ENCODE data around the gene TM9SF1. TPM values are rescaled to one million over a fixed set of nuclear protein-coding genes. Genes with fewer than 3 reads are reported as not detected.

The TM9SF1 gene
- total and polyA plus RNA-seq, 2 experiments from 2014 or later: 12.6 to 27.5 TPM

DNA sequence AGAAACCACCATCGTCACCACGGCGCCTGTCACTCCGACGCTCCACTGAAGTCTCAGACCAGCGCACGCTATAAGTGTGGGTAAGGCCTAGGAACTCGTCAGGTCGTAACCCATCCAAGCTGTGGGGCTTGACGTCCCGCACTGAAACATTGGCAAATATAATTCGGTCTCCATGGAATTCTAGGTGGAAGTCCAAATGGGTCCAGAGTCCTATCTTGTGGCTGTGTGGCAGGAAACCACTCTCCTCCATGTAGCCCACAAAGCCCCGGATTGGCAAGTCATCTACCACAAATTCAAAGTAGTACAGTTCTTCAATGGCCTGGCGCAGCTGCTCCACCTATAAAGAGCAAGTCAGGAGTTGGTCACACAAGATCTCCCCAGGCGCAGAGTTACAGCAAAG, 2.3 kb downstream of the TM9SF1 start:
- Histone ChIP-seq H3K4me2 (no peak overlapping the region), H3K9me2 (ENCODE audit: insufficient read depth) (no peaks in the 10 kb centered on the region), H3F3A (replicated peaks; ENCODE audit: low read depth) (peaks cover 18% of the 10 kb centered on the region), H4K20me1 (replicated peaks; ENCODE audit: insufficient read depth) (0 out of 2 replicates have a peak, but pooled peaks cover under 1% of the 10 kb centered on the region), H3K79me2 (replicated peaks; ENCODE audit: insufficient read depth) (peaks cover 3% of the 10 kb centered on the region; the same call in 1 of the 2 replicates), H2AFZ (no peak overlapping the region), H3K36me3 (ENCODE audit: insufficient read depth) (no peaks in the 10 kb centered on the region), H3K4me3 (no peak overlapping the region), H3K4me1 (ENCODE audit: insufficient read depth) (peaks cover 13% of the 10 kb centered on the region), H3K27me3 (ENCODE audit: insufficient read depth) (no peaks in the 10 kb centered on the region), H3K27ac (ENCODE audit: low read depth) (no peak overlapping the region)
- Mint-ChIP-seq H3K36me3 (ENCODE audit: low read depth) (peaks cover 43% of the 10 kb centered on the region), H3K4me3 (no peak overlapping the region; the same call in 2 of the 3 replicates), H3K4me1 (peaks cover 26% of the 10 kb centered on the region), H3K9me3 (no peaks in the 10 kb centered on the region; the same call in 2 of the 3 replicates), H3K27me3 (ENCODE audit: insufficient read depth, low read depth, poor library complexity) (peaks cover 16% of the 10 kb centered on the region), H3K27ac (no peak overlapping the region)
- ATAC-seq (no peak), DNase-seq (ENCODE audit: low spot score) (no peak)
- TF ChIP-seq, protein P1, sequence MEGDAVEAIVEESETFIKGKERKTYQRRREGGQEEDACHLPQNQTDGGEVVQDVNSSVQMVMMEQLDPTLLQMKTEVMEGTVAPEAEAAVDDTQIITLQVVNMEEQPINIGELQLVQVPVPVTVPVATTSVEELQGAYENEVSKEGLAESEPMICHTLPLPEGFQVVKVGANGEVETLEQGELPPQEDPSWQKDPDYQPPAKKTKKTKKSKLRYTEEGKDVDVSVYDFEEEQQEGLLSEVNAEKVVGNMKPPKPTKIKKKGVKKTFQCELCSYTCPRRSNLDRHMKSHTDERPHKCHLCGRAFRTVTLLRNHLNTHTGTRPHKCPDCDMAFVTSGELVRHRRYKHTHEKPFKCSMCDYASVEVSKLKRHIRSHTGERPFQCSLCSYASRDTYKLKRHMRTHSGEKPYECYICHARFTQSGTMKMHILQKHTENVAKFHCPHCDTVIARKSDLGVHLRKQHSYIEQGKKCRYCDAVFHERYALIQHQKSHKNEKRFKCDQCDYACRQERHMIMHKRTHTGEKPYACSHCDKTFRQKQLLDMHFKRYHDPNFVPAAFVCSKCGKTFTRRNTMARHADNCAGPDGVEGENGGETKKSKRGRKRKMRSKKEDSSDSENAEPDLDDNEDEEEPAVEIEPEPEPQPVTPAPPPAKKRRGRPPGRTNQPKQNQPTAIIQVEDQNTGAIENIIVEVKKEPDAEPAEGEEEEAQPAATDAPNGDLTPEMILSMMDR (conservative IDR thresholded peaks at IDR 0.05; ENCODE audit: low read depth in 2 of 2): no peak
- TF ChIP-seq NANOG (IDR thresholded peaks at IDR 0.05; ENCODE audit: borderline replicate concordance) (no peak), POLR2AphosphoS5 (IDR thresholded peaks at IDR 0.05; ENCODE audit: low read depth) (no peak), EZH2 (IDR thresholded peaks at IDR 0.05; ENCODE audit: low read depth, unreplicated experiment) (no peak), STAT1 (IDR thresholded peaks at IDR 0.05; ENCODE audit: unreplicated experiment) (no peak), ZNF331 (CRISPR knock-in tag; IDR thresholded peaks at IDR 0.05; ENCODE audit: low read depth) (no peak), ETS1 (IDR thresholded peaks at IDR 0.05) (no peak), EZH2phosphoT487 (IDR thresholded peaks at IDR 0.05; ENCODE audit: unreplicated experiment) (no peak), JUNB (IDR thresholded peaks at IDR 0.05; ENCODE audit: unreplicated experiment) (no peak), CREB1 (CRISPR knock-in tag; IDR thresholded peaks at IDR 0.05; ENCODE audit: low read depth) (no peak), ZNF114 (CRISPR knock-in tag; IDR thresholded peaks at IDR 0.05) (no peak)
- TF ChIP-seq, protein P2, sequence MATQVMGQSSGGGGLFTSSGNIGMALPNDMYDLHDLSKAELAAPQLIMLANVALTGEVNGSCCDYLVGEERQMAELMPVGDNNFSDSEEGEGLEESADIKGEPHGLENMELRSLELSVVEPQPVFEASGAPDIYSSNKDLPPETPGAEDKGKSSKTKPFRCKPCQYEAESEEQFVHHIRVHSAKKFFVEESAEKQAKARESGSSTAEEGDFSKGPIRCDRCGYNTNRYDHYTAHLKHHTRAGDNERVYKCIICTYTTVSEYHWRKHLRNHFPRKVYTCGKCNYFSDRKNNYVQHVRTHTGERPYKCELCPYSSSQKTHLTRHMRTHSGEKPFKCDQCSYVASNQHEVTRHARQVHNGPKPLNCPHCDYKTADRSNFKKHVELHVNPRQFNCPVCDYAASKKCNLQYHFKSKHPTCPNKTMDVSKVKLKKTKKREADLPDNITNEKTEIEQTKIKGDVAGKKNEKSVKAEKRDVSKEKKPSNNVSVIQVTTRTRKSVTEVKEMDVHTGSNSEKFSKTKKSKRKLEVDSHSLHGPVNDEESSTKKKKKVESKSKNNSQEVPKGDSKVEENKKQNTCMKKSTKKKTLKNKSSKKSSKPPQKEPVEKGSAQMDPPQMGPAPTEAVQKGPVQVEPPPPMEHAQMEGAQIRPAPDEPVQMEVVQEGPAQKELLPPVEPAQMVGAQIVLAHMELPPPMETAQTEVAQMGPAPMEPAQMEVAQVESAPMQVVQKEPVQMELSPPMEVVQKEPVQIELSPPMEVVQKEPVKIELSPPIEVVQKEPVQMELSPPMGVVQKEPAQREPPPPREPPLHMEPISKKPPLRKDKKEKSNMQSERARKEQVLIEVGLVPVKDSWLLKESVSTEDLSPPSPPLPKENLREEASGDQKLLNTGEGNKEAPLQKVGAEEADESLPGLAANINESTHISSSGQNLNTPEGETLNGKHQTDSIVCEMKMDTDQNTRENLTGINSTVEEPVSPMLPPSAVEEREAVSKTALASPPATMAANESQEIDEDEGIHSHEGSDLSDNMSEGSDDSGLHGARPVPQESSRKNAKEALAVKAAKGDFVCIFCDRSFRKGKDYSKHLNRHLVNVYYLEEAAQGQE (IDR thresholded peaks at IDR 0.05; ENCODE audit: unreplicated experiment): no peak
- TF ChIP-seq, protein P3, sequence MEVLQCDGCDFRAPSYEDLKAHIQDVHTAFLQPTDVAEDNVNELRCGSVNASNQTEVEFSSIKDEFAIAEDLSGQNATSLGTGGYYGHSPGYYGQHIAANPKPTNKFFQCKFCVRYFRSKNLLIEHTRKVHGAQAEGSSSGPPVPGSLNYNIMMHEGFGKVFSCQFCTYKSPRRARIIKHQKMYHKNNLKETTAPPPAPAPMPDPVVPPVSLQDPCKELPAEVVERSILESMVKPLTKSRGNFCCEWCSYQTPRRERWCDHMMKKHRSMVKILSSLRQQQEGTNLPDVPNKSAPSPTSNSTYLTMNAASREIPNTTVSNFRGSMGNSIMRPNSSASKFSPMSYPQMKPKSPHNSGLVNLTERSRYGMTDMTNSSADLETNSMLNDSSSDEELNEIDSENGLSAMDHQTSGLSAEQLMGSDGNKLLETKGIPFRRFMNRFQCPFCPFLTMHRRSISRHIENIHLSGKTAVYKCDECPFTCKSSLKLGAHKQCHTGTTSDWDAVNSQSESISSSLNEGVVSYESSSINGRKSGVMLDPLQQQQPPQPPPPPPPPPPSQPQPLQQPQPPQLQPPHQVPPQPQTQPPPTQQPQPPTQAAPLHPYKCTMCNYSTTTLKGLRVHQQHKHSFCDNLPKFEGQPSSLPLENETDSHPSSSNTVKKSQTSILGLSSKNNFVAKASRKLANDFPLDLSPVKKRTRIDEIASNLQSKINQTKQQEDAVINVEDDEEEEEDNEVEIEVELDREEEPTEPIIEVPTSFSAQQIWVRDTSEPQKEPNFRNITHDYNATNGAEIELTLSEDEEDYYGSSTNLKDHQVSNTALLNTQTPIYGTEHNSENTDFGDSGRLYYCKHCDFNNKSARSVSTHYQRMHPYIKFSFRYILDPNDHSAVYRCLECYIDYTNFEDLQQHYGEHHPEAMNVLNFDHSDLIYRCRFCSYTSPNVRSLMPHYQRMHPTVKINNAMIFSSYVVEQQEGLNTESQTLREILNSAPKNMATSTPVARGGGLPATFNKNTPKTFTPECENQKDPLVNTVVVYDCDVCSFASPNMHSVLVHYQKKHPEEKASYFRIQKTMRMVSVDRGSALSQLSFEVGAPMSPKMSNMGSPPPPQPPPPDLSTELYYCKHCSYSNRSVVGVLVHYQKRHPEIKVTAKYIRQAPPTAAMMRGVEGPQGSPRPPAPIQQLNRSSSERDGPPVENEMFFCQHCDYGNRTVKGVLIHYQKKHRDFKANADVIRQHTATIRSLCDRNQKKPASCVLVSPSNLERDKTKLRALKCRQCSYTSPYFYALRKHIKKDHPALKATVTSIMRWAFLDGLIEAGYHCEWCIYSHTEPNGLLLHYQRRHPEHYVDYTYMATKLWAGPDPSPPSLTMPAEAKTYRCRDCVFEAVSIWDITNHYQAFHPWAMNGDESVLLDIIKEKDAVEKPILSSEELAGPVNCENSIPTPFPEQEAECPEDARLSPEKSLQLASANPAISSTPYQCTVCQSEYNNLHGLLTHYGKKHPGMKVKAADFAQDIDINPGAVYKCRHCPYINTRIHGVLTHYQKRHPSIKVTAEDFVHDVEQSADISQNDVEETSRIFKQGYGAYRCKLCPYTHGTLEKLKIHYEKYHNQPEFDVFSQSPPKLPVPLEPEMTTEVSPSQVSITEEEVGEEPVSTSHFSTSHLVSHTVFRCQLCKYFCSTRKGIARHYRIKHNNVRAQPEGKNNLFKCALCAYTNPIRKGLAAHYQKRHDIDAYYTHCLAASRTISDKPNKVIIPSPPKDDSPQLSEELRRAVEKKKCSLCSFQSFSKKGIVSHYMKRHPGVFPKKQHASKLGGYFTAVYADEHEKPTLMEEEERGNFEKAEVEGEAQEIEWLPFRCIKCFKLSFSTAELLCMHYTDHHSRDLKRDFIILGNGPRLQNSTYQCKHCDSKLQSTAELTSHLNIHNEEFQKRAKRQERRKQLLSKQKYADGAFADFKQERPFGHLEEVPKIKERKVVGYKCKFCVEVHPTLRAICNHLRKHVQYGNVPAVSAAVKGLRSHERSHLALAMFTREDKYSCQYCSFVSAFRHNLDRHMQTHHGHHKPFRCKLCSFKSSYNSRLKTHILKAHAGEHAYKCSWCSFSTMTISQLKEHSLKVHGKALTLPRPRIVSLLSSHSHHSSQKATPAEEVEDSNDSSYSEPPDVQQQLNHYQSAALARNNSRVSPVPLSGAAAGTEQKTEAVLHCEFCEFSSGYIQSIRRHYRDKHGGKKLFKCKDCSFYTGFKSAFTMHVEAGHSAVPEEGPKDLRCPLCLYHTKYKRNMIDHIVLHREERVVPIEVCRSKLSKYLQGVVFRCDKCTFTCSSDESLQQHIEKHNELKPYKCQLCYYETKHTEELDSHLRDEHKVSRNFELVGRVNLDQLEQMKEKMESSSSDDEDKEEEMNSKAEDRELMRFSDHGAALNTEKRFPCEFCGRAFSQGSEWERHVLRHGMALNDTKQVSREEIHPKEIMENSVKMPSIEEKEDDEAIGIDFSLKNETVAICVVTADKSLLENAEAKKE (CRISPR knock-in tag; IDR thresholded peaks at IDR 0.05): no peak

Data from GM23338 (cell line).